Colonic mucosa (tissue), 4 donors: ENCODE results near the gene WARS2. TPM values are rescaled to one million over a fixed set of nuclear protein-coding genes. Genes with fewer than 3 reads are reported as not detected.

Experiments used
- DNase-seq: peaks from one replicate; pipeline ENCODE4 v3.0.0-alpha.2; 2020
- H3K27ac ChIP-seq: fragments of 200-600 bp; one replicate; pipeline ENCODE4 v1.8.0; 2021
- H3K27me3 ChIP-seq: fragments of 200-600 bp; one replicate; pipeline ENCODE4 v1.8.0; 2021
- H3K36me3 ChIP-seq: fragments of 200-600 bp; one replicate; pipeline ENCODE4 v1.8.0; 2021
- H3K4me1 ChIP-seq: fragments of 200-600 bp; one replicate; pipeline ENCODE4 v1.8.0; 2021; ENCODE audit warnings: mild to moderate bottlenecking
- H3K4me3 ChIP-seq: fragments of 200-600 bp; one replicate; pipeline ENCODE4 v1.8.0; 2021
- H3K9ac ChIP-seq, 2 donors: one replicate each; pipeline ENCODE4 v1.7.0; 2013; ENCODE audit warnings: control low read depth in 2 of 2, low read depth in 2 of 2, low read length in 2 of 2
- H3K9me3 ChIP-seq: fragments of 200-600 bp; one replicate; pipeline ENCODE4 v1.8.0; 2021
- CTCF ChIP-seq: fragments of 200-600 bp; IDR thresholded peaks from one replicate; pipeline ENCODE4 v1.8.0; 2022; ENCODE audit warnings: antibody characterized with exemption, mild to moderate bottlenecking
- intact Hi-C: fragments of 100-400 bp; cut with DNase I; formaldehyde crosslinking; loops from one replicate; pipeline ENCODE4 v1.14.1; 2022
- total RNA-seq, 2 donors: library from RNA; stranded (reverse); fragmentation: NEBNext Ultra II Directional in 1 of 2; extraction: Animal tissue kit (Norgen Biotek cat#: 25700) in 1 of 2; gene quantifications; one replicate each; pipeline ENCODE4 v1.2.1, GENCODE V29; 2021
- donor health status: healthy.
- donor health status: DM: no; HTN: no; CAD: no.
- donor health status: DM: no; HTN: no; CAD: no.

WARS2 gene
- total RNA-seq, 2 donors from 2014 or later, result 18.1 to 18.2 TPM

GRCh38 chr1:119083479-119083878 is 57.0 kb downstream of the WARS2 start:
- no peak for DNase-seq
- H3K9ac ChIP-seq, result no peak overlapping the region
- H3K36me3 ChIP-seq, result no peaks in the 10 kb centered on the region
- no peak overlapping the region for H3K27ac ChIP-seq
- H3K4me3 ChIP-seq, result no peak overlapping the region
- no peak for TF ChIP-seq CTCF
- no peaks in the 10 kb centered on the region for H3K9me3 ChIP-seq
- H3K4me1 ChIP-seq, result no peaks in the 10 kb centered on the region
- no peaks in the 10 kb centered on the region for H3K27me3 ChIP-seq
- intact Hi-C loops, result no loop called here

- Histone ChIP-seq H3K9ac (no peak overlapping the region), H3K4me1 (no peaks in the 10 kb centered on the region), H3K4me3 (no peak overlapping the region), H3K36me3 (no peaks in the 10 kb centered on the region), H3K9me3 (no peaks in the 10 kb centered on the region), H3K27ac (no peak overlapping the region), H3K27me3 (no peaks in the 10 kb centered on the region)
- intact Hi-C loops, result no loop called here
- TF ChIP-seq CTCF, result no peak
- DNase-seq, result no peak
Observed at GRCh38 chr1:119081700-119082099, 58.8 kb downstream of the WARS2 start.

GRCh38 chr1:119081267-119081666 is 59.2 kb downstream of the WARS2 start:
- TF ChIP-seq CTCF, result no peak
- no peak for DNase-seq
- Histone ChIP-seq H3K9me3 (no peaks in the 10 kb centered on the region), H3K27me3 (no peaks in the 10 kb centered on the region), H3K27ac (no peak overlapping the region), H3K9ac (no peak overlapping the region), H3K4me1 (no peaks in the 10 kb centered on the region), H3K36me3 (no peaks in the 10 kb centered on the region), H3K4me3 (no peak overlapping the region)
- intact Hi-C loops, result no loop called here

- no peak overlapping the region for H3K27ac ChIP-seq
- no peak for TF ChIP-seq CTCF
- intact Hi-C loops, result no loop called here
- no peak for DNase-seq
- H3K36me3 ChIP-seq, result no peaks in the 10 kb centered on the region
- no peaks in the 10 kb centered on the region for H3K27me3 ChIP-seq
- H3K9ac ChIP-seq, result no peak overlapping the region
- no peak overlapping the region for H3K4me3 ChIP-seq
- H3K9me3 ChIP-seq, result no peaks in the 10 kb centered on the region
- no peaks in the 10 kb centered on the region for H3K4me1 ChIP-seq
Observed at GRCh38 chr1:119080586-119080985, 59.9 kb downstream of the WARS2 start.

- H3K27ac ChIP-seq, result no peak overlapping the region
- DNase-seq, result no peak
Observed at GRCh38 chr1:119079881-119080280, 60.6 kb downstream of the WARS2 start.

More at GRCh38 chr1:119079881-119080280, 60.6 kb downstream of the WARS2 start:
- intact Hi-C loops, result no loop called here
- no peaks in the 10 kb centered on the region for H3K36me3 ChIP-seq
- no peak for TF ChIP-seq CTCF
- H3K27me3 ChIP-seq, result no peaks in the 10 kb centered on the region
- no peak overlapping the region for H3K9ac ChIP-seq
- H3K4me1 ChIP-seq, result no peaks in the 10 kb centered on the region
- H3K9me3 ChIP-seq, result no peaks in the 10 kb centered on the region
- no peak overlapping the region for H3K4me3 ChIP-seq
